Regular cardiac myocyte (primary cell): Measurements from ENCODE around the gene LRRC3. TPM values are rescaled to one million over a fixed set of nuclear protein-coding genes. Genes with fewer than 3 reads are reported as not detected.

ENCODE experiments used
- total RNA-seq: library from RNA; depleted of rRNA; stranded (reverse); fragments of >200 nt; gene quantifications from 2 replicates; pipeline ENCODE4 v1.2.3, GENCODE V29; 2014

LRRC3 gene, protein sequence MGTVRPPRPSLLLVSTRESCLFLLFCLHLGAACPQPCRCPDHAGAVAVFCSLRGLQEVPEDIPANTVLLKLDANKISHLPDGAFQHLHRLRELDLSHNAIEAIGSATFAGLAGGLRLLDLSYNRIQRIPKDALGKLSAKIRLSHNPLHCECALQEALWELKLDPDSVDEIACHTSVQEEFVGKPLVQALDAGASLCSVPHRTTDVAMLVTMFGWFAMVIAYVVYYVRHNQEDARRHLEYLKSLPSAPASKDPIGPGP
- total RNA-seq = 0.38 and 0.85 TPM in 2 replicates

DNA sequence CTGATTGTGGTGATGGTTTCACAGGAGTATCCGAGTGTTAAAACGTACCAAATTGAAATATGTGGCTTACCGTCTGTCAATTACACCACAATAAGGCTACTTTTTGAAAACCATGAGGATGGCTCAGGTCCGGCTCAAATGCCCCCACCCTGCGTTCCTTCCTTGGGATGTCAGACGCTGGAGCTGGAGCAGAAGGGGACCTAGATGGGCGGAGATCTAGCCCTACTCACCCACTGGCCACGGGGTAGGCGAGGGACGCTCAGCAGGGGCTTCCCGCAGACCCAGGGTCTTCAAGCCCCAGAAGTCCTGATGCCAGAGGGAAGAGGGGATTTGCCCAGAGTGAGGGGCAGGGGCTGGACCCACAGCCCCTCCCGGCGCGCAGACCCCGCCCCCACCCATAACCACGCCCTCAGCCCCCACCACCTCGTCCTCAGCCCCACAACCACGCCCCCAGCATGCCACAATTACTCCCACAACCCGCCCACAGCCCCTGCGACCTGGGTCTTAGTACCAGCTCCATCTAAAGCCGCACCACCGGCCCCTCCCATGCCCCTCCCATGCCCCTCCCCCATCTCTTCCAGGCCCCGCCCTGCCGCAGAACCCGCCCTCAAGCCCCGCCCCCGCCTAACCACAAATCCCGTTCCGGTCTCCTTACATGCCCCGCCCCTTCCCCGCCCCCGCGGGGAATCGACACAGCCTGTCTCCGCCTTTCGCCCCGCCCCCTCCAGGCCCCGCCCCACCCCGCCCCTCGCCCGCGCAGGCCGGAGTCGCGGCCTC, at the start of gene LRRC3:
TSS of gene LRRC3 (plus strand) at position 764 of the 777 bp plus-strand sequence. CDS start 1,135 bp downstream, outside the sequence.

Other genes starting within 250 kb of the LRRC3 start
- gene ICOSLG, start 214.6 kb upstream of the LRRC3 start, total RNA-seq = 0.19 and 0.85 TPM in 2 replicates
- gene DNMT3L, start 193.6 kb upstream of the LRRC3 start, total RNA-seq = not detected in 2 replicates
- gene AIRE, start 169.6 kb upstream of the LRRC3 start, total RNA-seq = 0.28 TPM in 1 of 2 replicates, not detected in the other
- 257 and 292 TPM in 2 replicates for gene PFKL, start 155.5 kb upstream of the LRRC3 start, total RNA-seq
- 4.8 and 11.3 TPM in 2 replicates for gene CFAP410, start 116.1 kb upstream of the LRRC3 start, total RNA-seq
- gene TRPM2, start 101.9 kb upstream of the LRRC3 start, total RNA-seq = 0.28 TPM in 1 of 2 replicates, not detected in the other
- gene KRTAP10-1, start 84.7 kb downstream of the LRRC3 start, total RNA-seq = not detected in 2 replicates
- not detected in 2 replicates for gene KRTAP10-2, start 96.0 kb downstream of the LRRC3 start, total RNA-seq
- gene KRTAP10-3, start 103.3 kb downstream of the LRRC3 start, total RNA-seq = not detected in 2 replicates
- gene KRTAP10-4, start 118.2 kb downstream of the LRRC3 start, total RNA-seq = not detected in 2 replicates
- not detected in 2 replicates for gene KRTAP10-5, start 125.1 kb downstream of the LRRC3 start, total RNA-seq
- not detected in 2 replicates for gene KRTAP10-6, start 137.0 kb downstream of the LRRC3 start, total RNA-seq
- not detected in 2 replicates for gene KRTAP10-7, start 145.1 kb downstream of the LRRC3 start, total RNA-seq
- not detected in 2 replicates for gene KRTAP10-8, start 156.6 kb downstream of the LRRC3 start, total RNA-seq
- gene KRTAP10-9, start 171.6 kb downstream of the LRRC3 start, total RNA-seq = not detected in 2 replicates
- gene KRTAP10-10, start 181.8 kb downstream of the LRRC3 start, total RNA-seq = not detected in 2 replicates
- gene KRTAP10-11, start 190.9 kb downstream of the LRRC3 start, total RNA-seq = not detected in 2 replicates
- not detected in 2 replicates for gene KRTAP12-4, start 199.1 kb downstream of the LRRC3 start, total RNA-seq
- not detected in 2 replicates for gene KRTAP12-3, start 202.4 kb downstream of the LRRC3 start, total RNA-seq
- gene KRTAP12-2, start 211.4 kb downstream of the LRRC3 start, total RNA-seq = not detected in 2 replicates
- not detected in 2 replicates for gene KRTAP12-1, start 226.7 kb downstream of the LRRC3 start, total RNA-seq
- gene KRTAP10-12, start 241.7 kb downstream of the LRRC3 start, total RNA-seq = not detected in 2 replicates